Measurements from ENCODE around the gene AADACL4.

- TF ChIP-seq CTCF (IDR thresholded peaks at IDR 0.05), result no peak
- TF ChIP-seq EZH2 (IDR thresholded peaks at IDR 0.05; ENCODE audit: borderline replicate concordance, insufficient read depth, low read depth, low read length, poor library complexity, severe bottlenecking), result no peak
Measured at GRCh38 chr1:12708396-12709090, 64.7 kb downstream of the AADACL4 start.

All from B cell (primary cell).